GM12801 (cell line): ENCODE data around the gene MED12L.

Experiments used
- CTCF ChIP-seq: IDR thresholded peaks from one replicate; pipeline ENCODE4 v1.5.1; 2011; ENCODE audit warnings: control low read depth; ENCODE audit not compliant: insufficient read length; ENCODE audit errors: extremely low read depth

The MED12L gene

GRCh38 chr3:151419806-151420205 lies 334.3 kb downstream of the MED12L start:
- no peak for TF ChIP-seq CTCF

- no peak for TF ChIP-seq CTCF
Observed at GRCh38 chr3:151421938-151422337, 336.5 kb downstream of the MED12L start.

- no peak for TF ChIP-seq CTCF
Observed at GRCh38 chr3:151423091-151423490, 337.6 kb downstream of the MED12L start.

GRCh38 chr3:151425627-151426340 lies 340.3 kb downstream of the MED12L start:
- no peak for TF ChIP-seq CTCF

- TF ChIP-seq CTCF = no peak
Observed at GRCh38 chr3:151426341-151426657, 340.8 kb downstream of the MED12L start.

- no peak for TF ChIP-seq CTCF
Observed at GRCh38 chr3:151428386-151428785, 342.9 kb downstream of the MED12L start.

- no peak for TF ChIP-seq CTCF
Observed at GRCh38 chr3:151430821-151431484, 345.5 kb downstream of the MED12L start.
